Suprapubic skin (tissue), 4 donors: ENCODE measurements around the gene IGSF23.

Experiments used
- CTCF ChIP-seq, 2 donors: fragments of 200-600 bp in 1 of 2; fragments of 450-650 bp in 1 of 2; sonication (generic) in 1 of 2; IDR thresholded peaks; one replicate each; pipeline ENCODE4 v1.5.1; 2016 to 2019; ENCODE audit warnings: antibody characterized with exemption in 2 of 2, mild to moderate bottlenecking in 1 of 2, moderate library complexity in 1 of 2
- EP300 ChIP-seq: sonication (generic); formaldehyde crosslinking; IDR thresholded peaks from one replicate; pipeline ENCODE4 v1.6.1; 2017; ENCODE audit warnings: antibody characterized with exemption
- POLR2A ChIP-seq, 2 donors: fragments of 450-650 bp; IDR thresholded peaks; one replicate each; pipeline ENCODE4 v1.6.1; 2017; ENCODE audit warnings: antibody characterized with exemption in 2 of 2, mild to moderate bottlenecking in 2 of 2, moderate library complexity in 2 of 2
- POLR2AphosphoS5 ChIP-seq, 3 donors: sonication (generic); formaldehyde crosslinking; IDR thresholded peaks; one replicate each; pipeline ENCODE4 v1.6.1; 2017; ENCODE audit warnings: antibody characterized with exemption in 3 of 3

- TF ChIP-seq POLR2A (IDR thresholded peaks at IDR 0.05) (no peak), CTCF (IDR thresholded peaks at IDR 0.05) (no peak), EP300 (no peak), POLR2AphosphoS5 (IDR thresholded peaks at IDR 0.05) (no peak)
Measured at GRCh38 chr19:44661205-44661604, 47.8 kb downstream of the IGSF23 start.
